Middle frontal gyrus (tissue), 1 donor: ENCODE data around the gene DYNLRB1.
"Not testable (repeated sequence)": the region's sequence is repeated elsewhere in the genome, so short reads cannot be mapped to it uniquely, and the experiment has no call there.

ENCODE experiments used
- DNase-seq: peaks from one replicate; pipeline ENCODE4 v3.0.0-alpha.2; 2015; ENCODE audit warnings: low spot score; ENCODE audit errors: extremely low spot score

DYNLRB1 gene

GRCh38 chr20:34511891-34512265 is 4.3 kb upstream of the DYNLRB1 start:
- DNase-seq: no peak

GRCh38 chr20:34512266-34512954 is 3.8 kb upstream of the DYNLRB1 start:
- no peak for DNase-seq

GRCh38 chr20:34512955-34513419 is 3.2 kb upstream of the DYNLRB1 start:
- DNase-seq: no peak

GRCh38 chr20:34514034-34514433 is 2.2 kb upstream of the DYNLRB1 start:
- DNase-seq: not testable (repeated sequence)

- DNase-seq: no peak
Observed at GRCh38 chr20:34514897-34515483, 1.2 kb upstream of the DYNLRB1 start.

- DNase-seq: no peak
Observed at GRCh38 chr20:34515484-34516246, 557 bp upstream of the DYNLRB1 start.

GRCh38 chr20:34517114-34517505 is 888 bp downstream of the DYNLRB1 start:
- DNase-seq: no peak

- DNase-seq: not testable (repeated sequence)
Observed at GRCh38 chr20:34518863-34519262, 2.6 kb downstream of the DYNLRB1 start.

- not testable (repeated sequence) for DNase-seq
Observed at GRCh38 chr20:34519841-34520240, 3.6 kb downstream of the DYNLRB1 start.

- DNase-seq: no peak
Observed at GRCh38 chr20:34522969-34523871, 7.0 kb downstream of the DYNLRB1 start.

- DNase-seq: no peak
Observed at GRCh38 chr20:34524426-34524825, 8.2 kb downstream of the DYNLRB1 start.

- DNase-seq: no peak
Observed at GRCh38 chr20:34525342-34525708, 9.1 kb downstream of the DYNLRB1 start.

GRCh38 chr20:34525709-34526416 is 9.6 kb downstream of the DYNLRB1 start:
- no peak for DNase-seq

- DNase-seq: no peak
Observed at GRCh38 chr20:34526466-34526865, 10.2 kb downstream of the DYNLRB1 start.

GRCh38 chr20:34527016-34527415 is 10.8 kb downstream of the DYNLRB1 start:
- no peak for DNase-seq

- no peak for DNase-seq
Observed at GRCh38 chr20:34528921-34529297, 12.7 kb downstream of the DYNLRB1 start.

- DNase-seq: no peak
Observed at GRCh38 chr20:34529742-34530141, 13.5 kb downstream of the DYNLRB1 start.

GRCh38 chr20:34530342-34530741 is 14.1 kb downstream of the DYNLRB1 start:
- DNase-seq: no peak

- DNase-seq: no peak
Observed at GRCh38 chr20:34531608-34532265, 15.5 kb downstream of the DYNLRB1 start.

- no peak for DNase-seq
Observed at GRCh38 chr20:34532320-34532719, 16.1 kb downstream of the DYNLRB1 start.
